HG03060 (cell line): ENCODE data around the gene PCSK5.
"Not testable (repeated sequence)": the region's sequence is repeated elsewhere in the genome, so short reads cannot be mapped to it uniquely, and the experiment has no call there.

Experiments
- ATAC-seq: cut with Tn5 transposase; IDR thresholded peaks from one replicate; pipeline ENCODE4 v1.9.1; 2021; ENCODE audit warnings: low read depth, moderate number of reproducible peaks; ENCODE audit not compliant: unreplicated experiment

PCSK5 gene

GRCh38 chr9:75889577-75889976 is 896 bp upstream of the PCSK5 start:
- no peak for ATAC-seq

DNA sequence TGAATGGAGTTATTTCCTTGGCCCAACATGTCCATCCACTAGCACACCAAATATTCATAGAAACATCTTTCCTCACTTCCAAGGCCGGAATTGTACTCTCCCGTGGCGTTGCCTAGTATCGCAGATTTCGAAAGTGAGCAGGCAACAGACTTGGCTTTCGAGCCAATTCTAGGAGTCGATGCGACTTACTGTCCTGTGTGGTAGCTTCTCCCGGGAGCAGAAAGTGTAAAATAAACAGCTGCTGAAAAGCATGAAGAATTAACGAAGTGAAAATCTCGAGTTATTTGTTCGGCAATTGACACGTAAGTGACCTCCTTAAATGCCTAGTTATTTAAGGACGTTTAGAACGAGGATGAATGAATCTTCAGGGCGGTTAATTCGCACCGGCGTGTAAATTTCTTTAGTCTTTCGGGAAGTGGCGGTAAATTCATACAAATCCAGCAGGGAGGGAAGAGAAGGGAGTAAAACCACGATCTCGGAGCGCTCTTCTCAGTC is 449 bp upstream of the PCSK5 start:
- no peak for ATAC-seq

- ATAC-seq: no peak
Observed at GRCh38 chr9:75891277-75891741, 836 bp downstream of the PCSK5 start.

DNA sequence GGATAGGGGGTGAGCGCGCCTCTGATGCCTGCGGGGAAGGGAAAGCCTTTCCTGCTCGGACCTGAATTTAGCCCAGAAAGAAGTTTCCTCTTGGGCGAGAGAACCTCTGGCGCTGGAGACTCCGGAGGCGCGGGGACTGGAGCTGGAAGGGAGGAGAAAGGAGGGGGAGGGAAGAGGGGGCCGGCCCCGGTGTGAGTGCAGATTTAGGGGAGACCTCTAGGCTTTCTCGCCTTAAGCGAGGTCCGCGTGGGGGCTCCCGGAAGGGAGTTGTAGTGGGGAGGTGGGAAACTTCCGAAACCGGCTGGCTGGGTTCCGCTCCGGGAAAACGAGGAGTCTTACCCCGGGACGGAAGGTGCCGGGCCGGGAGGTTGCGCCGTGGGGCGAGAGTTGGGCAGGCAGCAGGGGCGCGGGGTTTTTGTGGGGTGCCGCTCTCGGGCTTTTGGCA is 1.3 kb downstream of the PCSK5 start:
- ATAC-seq: no peak

GRCh38 chr9:75892216-75892911 is 1.9 kb downstream of the PCSK5 start:
- ATAC-seq: no peak

GRCh38 chr9:75893106-75893505 is 2.6 kb downstream of the PCSK5 start:
- ATAC-seq: no peak

DNA sequence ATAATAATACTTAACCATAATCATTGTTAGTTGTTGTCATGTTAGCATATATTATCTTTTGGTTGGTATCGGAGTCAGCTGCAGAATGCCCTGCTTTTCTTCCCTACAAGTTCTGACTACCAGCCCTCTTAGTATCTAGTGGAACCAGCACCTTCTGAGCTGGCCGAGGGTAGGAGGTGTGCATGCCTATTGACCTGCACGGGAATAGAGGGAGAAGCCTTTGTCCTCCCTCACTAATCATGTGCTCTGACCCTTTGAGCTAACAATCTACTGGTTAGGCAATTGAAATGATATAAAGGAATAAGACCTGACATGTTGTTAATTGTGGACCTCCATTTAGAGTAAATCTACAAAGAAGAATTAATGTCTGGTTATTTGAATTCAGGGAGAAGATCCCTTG is 4.1 kb downstream of the PCSK5 start:
- ATAC-seq: no peak

DNA sequence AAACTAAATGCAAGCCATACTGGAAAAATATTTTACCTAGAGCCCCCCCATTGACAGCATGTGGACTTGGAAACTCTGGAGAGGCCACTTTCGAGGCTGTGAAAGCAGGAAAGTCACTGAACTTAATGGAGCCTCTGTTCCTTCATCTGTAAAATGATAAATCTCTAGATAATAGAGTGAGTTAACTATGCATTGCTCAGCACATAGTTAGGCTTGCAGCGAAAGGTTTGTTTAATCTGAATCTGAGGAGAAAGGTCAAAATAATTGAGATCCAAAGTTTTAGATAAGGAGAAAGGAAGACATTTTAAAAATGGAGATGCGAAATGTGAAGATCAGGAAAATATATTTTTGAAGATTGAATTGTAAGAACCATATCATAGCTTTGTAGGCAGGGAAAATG is 4.6 kb downstream of the PCSK5 start:
- no peak for ATAC-seq

- no peak for ATAC-seq
Observed at GRCh38 chr9:75896193-75896592, 5.7 kb downstream of the PCSK5 start.

GRCh38 chr9:75900893-75901524 is 10.5 kb downstream of the PCSK5 start:
- ATAC-seq: not testable (repeated sequence)

- no peak for ATAC-seq
Observed at GRCh38 chr9:75903785-75904360, 13.4 kb downstream of the PCSK5 start.

DNA sequence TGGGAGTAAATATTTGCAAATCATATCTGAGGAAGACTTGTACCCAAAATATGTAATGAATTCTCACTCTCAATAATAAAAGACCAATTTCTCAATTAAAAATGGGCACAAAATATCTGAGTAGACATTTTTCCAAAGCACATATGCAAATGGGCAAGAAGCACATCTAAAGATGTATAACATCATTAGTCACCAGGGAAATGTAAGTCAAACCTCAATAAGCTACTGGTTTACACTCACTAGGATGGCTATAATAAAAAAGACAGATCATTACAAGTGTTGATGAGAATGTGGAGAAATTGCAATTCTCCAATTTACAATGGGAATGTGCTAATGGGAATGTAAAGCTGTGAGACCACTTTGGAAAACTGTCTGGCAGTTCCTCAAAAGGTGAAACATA is 13.9 kb downstream of the PCSK5 start:
- ATAC-seq: no peak

DNA sequence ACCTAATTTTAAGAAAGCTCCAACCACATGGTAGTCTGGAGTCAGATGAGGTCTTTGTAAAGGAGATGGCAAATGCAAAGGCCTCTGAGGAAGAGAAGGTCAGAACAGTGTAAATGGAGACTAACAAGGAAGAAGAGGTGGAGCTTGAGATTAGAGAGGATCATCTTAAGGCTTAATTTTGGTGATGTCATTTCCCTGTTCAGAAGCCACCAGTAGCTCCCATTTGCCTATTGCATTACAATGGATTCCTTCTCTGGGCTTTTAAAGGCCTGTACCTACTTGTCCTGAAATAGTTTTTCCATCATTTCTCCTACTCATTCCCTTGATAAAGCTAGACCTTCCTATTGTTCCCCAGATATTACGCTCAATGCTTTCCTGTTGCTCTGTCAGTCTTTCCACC is 16.1 kb downstream of the PCSK5 start:
- ATAC-seq: no peak

GRCh38 chr9:75907329-75907728 is 16.9 kb downstream of the PCSK5 start:
- no peak for ATAC-seq

DNA sequence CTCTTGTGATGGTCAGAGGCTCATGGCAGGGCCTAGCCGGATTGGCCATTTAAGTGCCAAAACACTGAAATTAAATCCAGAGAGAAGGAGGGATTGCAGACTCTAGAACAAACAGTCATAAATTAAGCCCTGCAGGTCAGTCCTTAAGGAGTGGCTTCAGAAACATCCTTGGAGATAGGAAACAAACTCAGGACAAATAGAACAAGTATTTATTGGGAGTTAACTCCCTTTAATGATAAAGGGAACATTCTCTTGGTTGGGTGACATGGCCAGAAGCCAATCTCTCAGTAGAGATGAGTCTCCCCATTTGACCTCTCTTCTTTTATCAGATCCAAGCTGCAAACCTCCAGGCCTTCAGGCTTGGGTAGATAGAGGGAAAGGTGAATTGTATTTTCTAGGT is 17.4 kb downstream of the PCSK5 start:
- ATAC-seq: no peak

GRCh38 chr9:75909776-75910175 is 19.3 kb downstream of the PCSK5 start:
- no peak for ATAC-seq

DNA sequence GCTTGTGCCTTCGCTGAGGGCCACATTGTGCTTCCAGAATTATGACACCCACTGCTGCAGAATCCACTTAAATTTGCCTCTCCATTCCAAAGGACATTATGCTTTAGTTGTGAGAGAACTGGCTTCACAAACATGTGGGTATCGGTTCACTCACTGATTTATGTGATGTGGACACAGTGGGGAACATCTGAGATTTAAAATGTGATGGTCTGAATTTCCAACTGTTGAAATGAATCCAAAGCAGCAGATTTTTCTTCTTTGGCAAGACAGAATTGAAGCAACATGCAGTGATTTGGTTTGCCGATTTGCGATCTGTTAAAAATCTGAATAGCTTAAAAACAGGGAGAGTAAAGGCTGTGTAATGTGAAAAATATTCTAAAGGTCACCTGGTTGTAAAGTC is 20.3 kb downstream of the PCSK5 start:
- no peak for ATAC-seq

GRCh38 chr9:75911390-75911789 is 20.9 kb downstream of the PCSK5 start:
- no peak for ATAC-seq

DNA sequence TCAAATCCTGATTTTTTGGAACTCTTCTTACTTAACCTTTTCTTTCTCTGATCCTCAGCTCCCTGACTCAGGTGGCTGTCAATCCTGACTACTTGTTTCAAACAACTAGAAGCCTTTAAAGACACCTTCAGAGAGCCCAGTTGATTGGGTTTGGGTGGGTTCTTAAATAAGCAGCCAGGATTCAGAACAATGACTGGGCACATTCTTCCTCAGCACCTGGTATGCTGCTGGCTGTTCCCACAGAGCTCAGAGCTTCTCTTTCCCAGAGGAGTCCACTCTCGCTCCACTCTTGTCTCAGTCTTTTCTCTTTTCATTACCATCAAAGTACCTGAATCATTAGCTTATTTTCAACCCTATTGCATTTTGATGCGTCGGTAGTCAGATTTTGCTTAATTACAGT is 22.5 kb downstream of the PCSK5 start:
- ATAC-seq: no peak

- ATAC-seq: no peak
Observed at GRCh38 chr9:75914002-75914401, 23.5 kb downstream of the PCSK5 start.

DNA sequence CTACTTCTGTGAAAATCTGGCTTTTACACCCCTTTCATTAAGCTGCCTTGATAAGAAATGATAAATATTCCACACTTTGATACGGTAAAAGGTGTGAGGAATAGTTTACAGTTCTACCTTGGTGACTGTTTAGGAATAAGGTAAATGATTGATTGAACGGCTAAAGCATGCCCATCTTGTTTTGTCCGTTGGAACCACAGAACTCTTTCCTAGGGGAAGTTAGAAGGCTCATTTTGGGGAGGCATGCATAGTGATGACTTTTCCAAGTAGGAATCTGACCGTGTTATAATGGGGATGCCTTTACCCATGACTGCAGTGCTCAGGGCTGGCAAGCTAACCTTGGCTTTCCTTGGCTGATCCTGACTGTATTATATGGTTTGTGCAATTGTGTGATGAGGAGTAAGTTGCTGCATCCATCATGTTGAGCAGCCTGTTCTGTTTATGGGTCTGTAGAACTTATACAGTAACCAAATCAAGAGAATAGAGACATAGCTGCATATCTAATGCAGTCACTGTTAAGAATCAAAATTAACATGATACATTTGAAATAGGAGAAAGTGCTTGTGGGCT is 24.5 kb downstream of the PCSK5 start:
- no peak for ATAC-seq
